GM12892 (cell line): ENCODE measurements around the gene ZNF30. TPM values are rescaled to one million over a fixed set of nuclear protein-coding genes. Genes with fewer than 3 reads are reported as not detected.
"Not testable (repeated sequence)": the region's sequence is repeated elsewhere in the genome, so short reads cannot be mapped to it uniquely, and the experiment has no call there.

Experiments
- DNase-seq: peaks from one replicate; pipeline ENCODE4 v3.0.0; 2011; ENCODE audit not compliant: insufficient read length
- FAIRE-seq: peaks from 2 replicates; lab custom pipeline; 2011; peaks lifted over from hg19 to GRCh38; lab: Jason Lieb, UNC
- POLR2A ChIP-seq: IDR thresholded peaks from 2 replicates; pipeline ENCODE4 v1.6.1; 2011; ENCODE audit warnings: low read depth, low read length, control low read depth
- POLR2AphosphoS5 ChIP-seq: IDR thresholded peaks from 2 replicates; pipeline ENCODE4 v1.6.1; 2011; ENCODE audit warnings: low read depth, low read length, control low read depth
- TAF1 ChIP-seq: IDR thresholded peaks from 2 replicates; pipeline ENCODE4 v1.6.1; 2011; ENCODE audit warnings: low read depth, mild to moderate bottlenecking, control low read depth, low read length, borderline replicate concordance
- polyA plus RNA-seq: library from polyadenylated mRNA; unstranded; fragments of >200 nt; gene quantifications from one replicate; pipeline ENCODE4 v1.2.1, GENCODE V29; 2012; ENCODE audit warnings: missing spikeins, inconsistent platforms; ENCODE audit not compliant: missing spikeins

The ZNF30 gene
- polyA plus RNA-seq = 2.0 TPM

DNA sequence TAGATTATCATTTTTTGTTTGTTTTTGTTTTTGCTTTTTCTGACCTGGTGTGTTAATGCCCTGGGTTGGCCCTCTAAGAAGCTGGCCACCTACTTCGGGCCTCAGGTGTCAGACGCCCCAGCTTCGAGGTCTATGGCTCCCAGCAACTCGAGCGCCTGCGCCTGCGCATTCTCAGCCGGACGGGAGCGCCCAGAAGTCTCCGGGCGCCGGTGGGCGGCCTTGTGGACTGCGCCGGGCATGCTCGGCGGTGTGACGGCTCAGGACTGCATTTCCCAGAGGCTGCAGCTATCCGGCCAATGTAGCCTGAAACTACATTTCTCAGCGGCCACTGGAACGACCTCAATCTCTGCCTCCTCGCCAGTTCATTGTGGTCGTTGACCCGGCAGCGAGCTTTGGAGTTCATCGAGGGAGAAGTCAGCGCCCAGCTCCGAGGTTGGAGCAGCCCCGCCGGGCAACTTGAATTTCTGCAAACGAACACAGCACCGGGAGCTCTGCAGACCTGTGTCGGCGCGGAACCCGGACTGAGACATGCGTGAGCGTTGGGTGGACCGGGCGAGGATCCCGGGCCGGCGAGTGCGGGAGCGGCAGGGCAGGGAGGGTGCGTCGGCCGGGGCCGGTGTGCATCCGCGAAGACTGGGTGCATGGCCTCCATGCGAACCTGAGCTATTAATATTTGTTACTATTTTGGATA lies at the start of gene ZNF30:
ZNF30 (plus strand) TSS at position 219 of the 691 bp plus-strand sequence. CDS start 3,045 bp downstream, outside the sequence.
- DNase-seq (peak; percentile 85), FAIRE-seq (peak; percentile 92)
- TF ChIP-seq POLR2A (peak; percentile 62; the same call in 1 of the 2 replicates), TAF1 (no peak), POLR2AphosphoS5 (peak; percentile 51; the same call in 1 of the 2 replicates)

DNA sequence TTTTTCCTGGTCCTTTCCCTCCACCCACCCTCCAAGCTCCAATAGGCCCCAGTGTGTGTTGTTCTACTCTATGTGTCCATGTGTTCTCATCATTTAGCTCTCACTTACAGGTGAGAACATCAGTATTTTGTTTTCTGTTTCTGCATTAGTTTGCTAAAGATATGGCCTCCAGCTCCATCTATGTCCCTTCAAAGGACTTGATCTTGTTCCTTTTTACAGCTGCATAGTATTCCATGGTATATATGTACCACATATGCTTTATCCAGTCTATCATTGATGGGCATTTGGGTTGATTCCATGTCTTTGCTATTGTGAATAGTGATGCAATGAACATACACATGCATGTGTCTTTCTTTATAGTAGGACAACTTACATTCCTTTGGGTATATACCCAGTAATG lies 47.1 kb upstream of the ZNF30 start:
- FAIRE-seq = no peak
- no peak for DNase-seq
- TF ChIP-seq POLR2A = no peak
- TF ChIP-seq POLR2AphosphoS5 = no peak
- no peak for TF ChIP-seq TAF1

DNA sequence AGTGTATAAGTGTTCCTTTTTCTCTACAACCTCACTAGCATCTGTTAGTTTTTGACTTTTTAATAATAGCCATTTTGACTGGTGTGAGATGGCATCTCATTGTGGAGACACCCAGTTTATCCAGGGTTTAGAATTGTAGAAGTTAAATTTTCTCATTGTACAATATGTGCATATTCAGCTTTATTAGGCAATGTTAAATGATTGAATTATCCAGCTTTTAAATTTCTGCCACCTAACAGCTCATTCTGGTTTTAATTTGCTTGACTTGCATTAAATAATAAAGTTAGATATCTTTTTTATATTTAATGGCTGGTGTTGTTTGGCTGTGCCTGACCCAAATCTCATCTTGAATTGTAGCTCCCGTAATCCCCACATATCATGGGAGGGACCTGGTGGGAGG lies 46.7 kb upstream of the ZNF30 start:
- FAIRE-seq (no peak), DNase-seq (no peak)
- no peak for TF ChIP-seq TAF1

- no peak for DNase-seq
- no peak for FAIRE-seq
- TF ChIP-seq POLR2A (no peak), TAF1 (no peak), POLR2AphosphoS5 (no peak)
Measured at GRCh38 chr19:34881982-34882381, 44.7 kb upstream of the ZNF30 start.

- FAIRE-seq (no peak), DNase-seq (no peak)
- TF ChIP-seq POLR2AphosphoS5 (no peak), TAF1 (no peak), POLR2A (no peak)
Measured at GRCh38 chr19:34888091-34888490, 38.6 kb upstream of the ZNF30 start.

- DNase-seq (no peak), FAIRE-seq (no peak)
- TF ChIP-seq POLR2A = no peak
Measured at GRCh38 chr19:34900245-34900644, 26.5 kb upstream of the ZNF30 start.

- DNase-seq = no peak
- TF ChIP-seq POLR2A = no peak
- TF ChIP-seq POLR2AphosphoS5 = no peak
- TF ChIP-seq TAF1 = no peak
- no peak for FAIRE-seq
Measured at GRCh38 chr19:34904664-34905527, 21.8 kb upstream of the ZNF30 start.

DNA sequence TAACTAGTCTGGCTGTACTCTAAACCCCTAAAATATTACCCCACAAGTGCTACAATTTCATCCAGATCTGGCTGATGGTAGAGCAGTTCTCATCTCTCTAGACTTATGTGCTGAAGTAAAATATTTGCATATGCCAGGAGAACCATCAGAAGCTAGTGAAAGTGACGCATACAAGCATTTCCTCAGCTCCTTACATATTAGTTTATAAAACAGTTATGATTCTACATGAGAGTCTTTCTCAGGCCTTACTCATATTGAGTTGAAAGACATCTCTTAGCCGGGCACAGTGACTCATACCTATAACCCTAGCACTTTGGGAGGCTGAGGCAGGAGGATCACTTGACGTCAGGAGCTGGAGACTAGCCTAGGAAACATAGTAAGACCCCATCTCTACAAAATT lies 15.9 kb upstream of the ZNF30 start:
- FAIRE-seq (no peak), DNase-seq (no peak)
- no peak for TF ChIP-seq POLR2AphosphoS5
- TF ChIP-seq POLR2A = no peak
- TF ChIP-seq TAF1 = no peak

DNA sequence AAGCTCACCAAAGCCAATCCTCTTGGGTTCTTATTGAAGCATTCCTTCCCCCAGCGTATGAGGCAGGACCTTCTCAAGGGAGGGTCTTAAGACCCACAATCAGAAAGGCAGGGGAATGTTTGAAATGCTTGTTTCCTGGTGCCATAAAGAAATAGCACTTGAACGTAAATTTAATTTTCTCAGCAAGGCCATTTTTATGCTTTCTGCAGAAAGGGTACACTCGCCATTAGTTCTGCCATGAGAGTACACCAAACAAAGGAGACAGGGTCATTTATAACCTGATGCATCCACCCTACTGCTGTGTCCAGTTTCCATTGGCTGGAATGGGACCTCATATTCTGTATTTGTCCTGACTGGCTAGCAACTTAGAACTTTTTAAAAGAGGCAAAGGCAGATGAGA lies 9.6 kb upstream of the ZNF30 start:
- not testable (repeated sequence) for FAIRE-seq, DNase-seq

DNA sequence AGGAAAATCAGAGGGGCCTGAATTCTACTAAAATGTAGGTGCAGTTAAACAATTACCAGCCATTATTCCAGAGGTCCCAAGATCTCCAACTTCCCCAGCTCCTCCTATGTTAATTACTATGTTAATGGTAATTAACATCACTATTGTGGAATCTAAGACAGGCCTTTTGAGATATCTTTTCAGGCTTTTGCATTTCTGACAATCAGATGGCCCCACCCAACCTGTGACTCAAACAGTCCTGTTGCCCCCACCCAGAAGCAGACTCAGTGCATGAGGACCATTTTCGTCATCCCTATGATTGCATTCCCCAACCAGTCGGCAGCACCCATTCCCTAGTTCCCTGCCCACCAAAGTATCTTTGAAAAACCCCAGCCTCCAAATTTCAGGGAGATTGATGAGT lies 8.5 kb upstream of the ZNF30 start:
- FAIRE-seq = no peak
- no peak for DNase-seq
- TF ChIP-seq POLR2AphosphoS5 (no peak), TAF1 (no peak), POLR2A (no peak)

DNA sequence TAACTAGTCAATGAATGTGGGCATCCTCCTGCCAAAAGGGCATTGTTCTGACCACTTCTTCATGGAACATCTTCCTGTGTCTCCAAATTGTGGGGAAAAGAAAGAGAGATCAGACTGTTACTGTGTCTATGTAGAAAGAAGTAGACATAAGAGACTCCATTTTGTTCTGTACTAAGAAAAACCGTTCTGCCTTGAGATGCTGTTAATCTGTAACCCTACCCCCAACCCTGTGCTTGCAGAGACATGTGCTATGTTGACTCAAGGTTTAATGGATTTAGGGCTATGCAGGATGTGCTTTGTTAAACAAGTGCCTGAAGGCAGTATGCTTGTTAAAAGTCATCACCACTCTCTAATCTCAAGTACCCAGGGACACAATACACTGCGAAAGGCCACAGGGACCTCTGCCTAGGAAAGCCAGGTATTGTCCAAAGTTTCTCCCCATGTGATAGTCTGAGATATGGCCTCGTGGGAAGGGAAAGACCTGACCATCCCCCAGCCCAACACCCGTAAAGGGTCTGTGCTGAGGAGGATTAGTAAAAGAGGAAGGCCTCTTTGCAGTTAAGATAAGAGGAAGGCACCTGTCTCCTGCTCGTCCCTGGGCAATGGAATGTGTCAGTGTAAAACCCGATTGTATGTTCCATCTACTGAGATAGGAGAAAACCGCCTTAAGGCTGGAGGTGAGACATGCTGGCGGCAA lies 6.5 kb upstream of the ZNF30 start:
- not testable (repeated sequence) for DNase-seq, FAIRE-seq
